Stimulated activated naive CD4-positive, alpha-beta T cell treated with Interleukin-2 at 50 U/mL for 16 hours (primary cell): ENCODE measurements around the gene KCNH2.

Experiments used
- DNase-seq: peaks from one replicate; lab custom pipeline; 2025; lab: John Stamatoyannopoulos, UW

KCNH2 gene

DNA sequence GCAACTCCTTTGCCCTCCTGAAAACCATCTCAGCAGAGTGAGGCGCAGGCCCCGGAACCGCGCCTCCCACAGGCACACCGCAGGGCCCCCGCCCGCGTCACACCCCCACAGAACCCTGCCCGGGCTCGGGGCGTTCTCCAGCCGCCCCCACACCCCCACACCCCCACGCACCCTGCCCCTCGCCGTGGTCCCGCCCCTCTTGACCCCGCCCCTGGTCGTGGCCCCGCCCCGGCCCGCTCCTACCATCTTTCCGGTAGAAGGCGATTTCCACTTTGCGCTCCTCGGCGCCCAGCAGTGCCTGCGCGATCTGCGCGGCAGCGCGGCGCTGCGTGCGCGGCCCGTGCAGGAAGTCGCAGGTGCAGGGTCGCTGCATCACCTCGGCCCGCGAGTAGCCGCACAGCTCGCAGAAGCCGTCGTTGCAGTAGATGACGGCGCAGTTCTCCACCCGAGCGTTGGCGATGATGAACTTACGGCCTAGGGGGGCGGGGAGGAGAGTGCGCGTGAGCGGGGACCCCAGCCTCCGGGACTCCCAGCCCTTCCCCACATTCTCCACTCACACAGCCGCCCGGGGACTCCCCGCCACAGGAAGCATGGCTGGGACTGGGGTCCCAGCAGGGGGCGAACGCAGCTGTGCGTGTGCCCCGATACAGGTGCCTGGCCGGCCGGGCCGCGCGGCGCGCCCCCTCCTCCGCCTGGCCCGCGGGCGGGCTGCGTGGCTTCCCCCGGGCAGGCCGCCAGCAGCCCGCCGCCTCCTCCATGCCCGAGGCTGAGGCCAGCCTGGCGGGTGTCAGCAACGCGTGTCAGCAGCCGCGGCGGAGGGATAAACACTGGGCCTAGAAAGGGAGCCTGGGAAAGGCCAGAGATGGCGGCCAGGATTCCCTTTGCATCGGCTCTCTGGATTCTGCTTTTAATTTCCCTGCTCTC, 3.4 kb downstream of the KCNH2 start:
- peak; percentile 72 for DNase-seq

DNA sequence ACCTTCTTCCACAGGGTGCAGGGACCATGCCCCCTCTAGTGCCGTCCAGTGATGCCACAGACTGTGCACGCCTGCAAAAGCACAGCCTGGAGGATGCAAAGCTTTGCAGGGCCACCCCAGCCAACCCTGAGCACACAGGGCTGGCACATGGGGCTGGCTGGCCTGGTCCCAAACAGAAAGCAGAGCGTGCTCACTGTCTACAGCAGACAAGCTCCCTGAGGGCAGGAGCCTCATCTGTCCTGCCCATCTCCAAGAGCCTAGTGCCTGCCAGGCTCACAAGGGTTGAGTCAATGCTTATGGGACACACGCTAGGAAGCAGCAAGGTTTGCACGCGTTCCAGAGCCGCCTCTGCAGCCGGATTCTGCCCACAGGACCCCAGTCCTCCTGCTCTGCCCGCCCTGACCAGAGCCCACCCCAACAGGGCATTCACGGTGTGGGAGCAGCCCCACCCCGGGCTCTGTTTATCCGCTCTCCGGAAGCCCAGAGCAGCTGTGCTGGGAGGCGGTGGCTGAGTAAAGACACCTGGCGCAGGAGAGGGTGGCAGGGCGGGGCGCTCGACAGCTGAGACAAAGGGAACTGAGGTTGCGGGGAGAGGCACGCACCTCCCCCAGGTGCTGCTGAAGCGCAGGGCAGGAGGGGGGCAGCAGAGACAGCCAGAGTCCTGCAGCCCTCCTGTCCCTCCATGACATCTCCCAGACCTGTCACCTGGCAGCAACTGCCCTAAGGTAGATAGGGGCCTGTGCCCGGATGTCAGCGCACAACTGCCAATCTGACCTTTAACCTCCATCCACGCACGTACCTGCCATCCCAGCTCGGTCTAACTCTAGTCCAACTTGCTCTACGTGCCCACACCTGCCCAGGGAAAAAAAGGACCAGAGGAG, 4.3 kb downstream of the KCNH2 start:
- DNase-seq = no peak

DNA sequence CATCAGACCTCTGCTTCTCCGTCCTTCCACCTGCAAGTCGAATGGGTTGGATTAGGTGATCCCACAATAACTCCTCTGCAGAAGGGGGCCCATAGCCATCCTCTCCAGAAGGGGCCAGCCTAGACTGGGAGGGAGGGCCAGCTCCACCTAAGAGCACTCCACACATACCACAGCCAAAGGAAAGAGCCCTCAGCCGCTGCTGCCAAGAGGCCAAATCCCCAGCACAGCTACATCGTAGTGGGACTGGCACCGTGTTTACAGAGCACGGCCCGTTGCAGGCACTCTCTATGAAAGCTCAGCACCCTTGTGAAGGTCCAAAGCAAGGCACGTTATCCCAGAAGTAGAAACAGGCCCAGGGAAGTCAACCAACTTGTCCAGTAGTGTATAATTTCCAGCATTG, 5.4 kb downstream of the KCNH2 start:
- no peak for DNase-seq

GRCh38 chr7:150972023-150972468, 6.1 kb downstream of the KCNH2 start:
- DNase-seq = no peak

GRCh38 chr7:150971242-150972022, 6.7 kb downstream of the KCNH2 start:
- DNase-seq = no peak

GRCh38 chr7:150970424-150970823, 7.7 kb downstream of the KCNH2 start:
- DNase-seq = no peak

- DNase-seq = no peak
Measured at GRCh38 chr7:150969475-150969874, 8.6 kb downstream of the KCNH2 start.

- DNase-seq = no peak
Measured at GRCh38 chr7:150968734-150969372, 9.3 kb downstream of the KCNH2 start.

DNA sequence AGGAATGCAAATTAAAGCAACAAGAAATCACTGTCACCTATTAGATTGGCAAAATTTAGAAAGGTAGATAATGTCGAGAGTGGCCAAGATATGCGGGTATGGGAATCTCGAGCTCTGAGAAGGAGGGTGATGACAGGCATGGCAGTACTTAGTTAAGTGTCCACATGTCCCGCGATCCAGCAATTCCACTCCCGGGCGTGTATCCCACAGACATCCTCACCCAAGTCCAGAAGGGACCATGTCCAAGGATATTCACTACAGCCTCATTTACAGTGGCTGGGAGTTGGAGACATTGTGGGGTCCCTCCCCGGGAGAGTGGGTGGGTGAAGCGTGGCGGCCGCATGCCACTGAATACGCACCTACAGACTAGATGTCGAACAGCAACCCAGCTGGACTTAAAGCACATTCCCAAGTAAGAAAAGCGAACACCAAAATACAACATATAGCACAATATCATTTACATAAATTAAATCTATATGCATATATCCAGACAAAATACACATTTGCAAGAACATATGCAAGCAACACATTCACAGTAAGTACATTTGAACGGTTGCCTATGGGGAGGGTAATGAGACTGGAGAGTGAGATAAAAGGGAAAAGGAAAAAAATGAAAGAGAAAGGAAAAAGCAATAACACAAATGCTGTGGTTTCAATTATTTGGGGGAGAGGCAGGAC, 9.9 kb downstream of the KCNH2 start:
- DNase-seq = no peak

DNA sequence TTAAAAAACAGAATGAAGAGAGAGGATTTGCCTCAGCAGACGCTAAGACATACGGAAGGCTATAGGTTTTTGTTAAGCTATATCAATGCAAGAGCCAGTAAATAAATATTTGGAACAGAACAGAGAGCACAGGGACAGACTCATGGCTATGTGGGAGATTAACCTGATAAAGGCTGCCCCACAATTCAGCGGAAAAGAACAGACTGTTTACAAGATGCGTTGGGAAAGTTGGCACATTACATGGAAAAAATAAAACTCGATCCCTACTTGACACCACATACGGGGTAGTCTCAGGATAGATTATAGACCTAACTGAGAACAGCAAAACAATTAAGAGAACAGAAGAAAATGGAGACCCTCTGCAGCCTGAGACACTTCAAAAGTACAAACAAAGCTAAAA, 10.8 kb downstream of the KCNH2 start:
- DNase-seq = no peak

- DNase-seq = no peak
Measured at GRCh38 chr7:150966002-150966401, 12.1 kb downstream of the KCNH2 start.

DNA sequence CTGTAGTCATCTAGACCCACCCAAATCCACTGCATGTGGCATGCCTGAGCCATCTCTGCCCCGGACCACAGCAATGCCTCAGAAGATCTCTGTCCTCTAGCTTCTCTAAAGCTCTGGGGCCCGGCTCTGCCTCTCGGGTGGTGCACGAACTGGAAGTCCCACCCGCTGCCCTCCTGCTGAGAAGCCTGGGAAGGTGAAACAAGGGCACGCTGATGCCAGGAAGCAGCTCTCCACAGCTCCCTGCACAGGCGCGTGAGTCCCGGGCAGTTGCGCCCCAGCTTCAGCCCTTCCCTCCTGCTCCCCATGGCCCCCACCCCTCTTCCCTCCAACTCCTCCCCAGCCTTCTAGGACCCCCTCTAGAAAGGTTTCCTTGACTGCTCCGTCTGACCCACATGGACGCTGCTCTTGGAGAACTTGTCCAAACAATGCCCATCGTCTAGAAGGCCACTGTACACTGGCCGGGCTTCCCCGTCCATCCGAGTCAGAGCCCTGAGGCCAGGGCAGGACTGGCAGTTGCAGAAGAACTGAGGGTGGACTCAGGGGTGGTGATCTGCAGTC, 12.8 kb downstream of the KCNH2 start:
- DNase-seq = no peak

GRCh38 chr7:150964593-150965111, 13.5 kb downstream of the KCNH2 start:
- DNase-seq = no peak

- DNase-seq = no peak
Measured at GRCh38 chr7:150963707-150964559, 14.2 kb downstream of the KCNH2 start.

DNA sequence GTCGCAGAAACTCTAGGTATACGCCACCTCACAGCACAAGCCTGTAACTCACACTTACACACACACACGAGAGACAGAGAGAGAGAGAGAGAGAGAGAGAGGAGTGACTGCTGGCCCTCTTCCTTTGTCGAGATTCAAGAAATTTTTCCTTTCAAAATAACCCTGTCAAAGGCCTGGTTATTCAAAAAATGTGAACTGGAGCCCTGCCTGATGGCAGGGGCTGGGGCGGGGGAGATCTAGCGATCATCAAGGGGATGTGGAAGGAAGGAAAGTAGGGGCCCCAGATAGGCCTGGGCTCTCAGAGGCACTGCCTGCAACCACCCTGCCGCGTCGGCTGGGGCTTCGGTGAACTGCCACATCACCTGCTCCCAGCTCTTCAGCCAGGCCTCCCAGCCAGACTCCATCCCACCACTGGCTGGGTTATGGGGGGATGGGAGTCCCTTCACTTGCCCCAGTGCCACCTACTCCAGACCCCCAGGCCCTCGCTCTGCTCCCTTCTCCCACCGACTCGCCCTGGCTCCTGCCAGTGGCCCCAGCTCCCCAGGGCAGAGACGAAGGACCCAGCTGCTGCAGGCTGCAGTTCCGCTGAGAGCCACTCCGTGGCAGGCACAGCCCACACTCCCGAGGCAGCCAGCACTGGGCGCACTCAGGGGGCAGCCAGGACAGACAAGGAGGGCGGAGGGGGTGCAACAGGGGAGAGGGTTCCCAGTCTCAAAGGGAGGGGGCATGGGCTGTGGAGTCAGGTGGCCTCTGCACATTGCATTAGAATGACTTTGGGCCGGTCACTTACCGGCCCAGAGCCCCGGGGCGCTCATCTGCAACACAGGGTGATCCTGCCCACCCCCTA, 15.3 kb downstream of the KCNH2 start:
- peak; percentile 14 for DNase-seq

DNA sequence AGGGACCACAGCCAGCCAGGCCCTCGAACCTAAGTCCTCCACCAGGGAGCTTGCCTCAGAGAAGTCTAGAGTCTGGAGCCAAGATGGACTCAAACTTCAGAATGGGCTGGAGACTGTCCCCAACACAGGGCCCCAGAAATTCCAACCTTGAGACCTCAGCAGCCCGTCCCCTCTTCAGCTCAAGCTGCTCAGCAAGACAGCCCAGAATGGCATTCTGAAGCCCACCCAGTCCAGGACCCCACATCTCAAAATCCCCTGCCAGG, 15.9 kb downstream of the KCNH2 start:
- no peak for DNase-seq

DNA sequence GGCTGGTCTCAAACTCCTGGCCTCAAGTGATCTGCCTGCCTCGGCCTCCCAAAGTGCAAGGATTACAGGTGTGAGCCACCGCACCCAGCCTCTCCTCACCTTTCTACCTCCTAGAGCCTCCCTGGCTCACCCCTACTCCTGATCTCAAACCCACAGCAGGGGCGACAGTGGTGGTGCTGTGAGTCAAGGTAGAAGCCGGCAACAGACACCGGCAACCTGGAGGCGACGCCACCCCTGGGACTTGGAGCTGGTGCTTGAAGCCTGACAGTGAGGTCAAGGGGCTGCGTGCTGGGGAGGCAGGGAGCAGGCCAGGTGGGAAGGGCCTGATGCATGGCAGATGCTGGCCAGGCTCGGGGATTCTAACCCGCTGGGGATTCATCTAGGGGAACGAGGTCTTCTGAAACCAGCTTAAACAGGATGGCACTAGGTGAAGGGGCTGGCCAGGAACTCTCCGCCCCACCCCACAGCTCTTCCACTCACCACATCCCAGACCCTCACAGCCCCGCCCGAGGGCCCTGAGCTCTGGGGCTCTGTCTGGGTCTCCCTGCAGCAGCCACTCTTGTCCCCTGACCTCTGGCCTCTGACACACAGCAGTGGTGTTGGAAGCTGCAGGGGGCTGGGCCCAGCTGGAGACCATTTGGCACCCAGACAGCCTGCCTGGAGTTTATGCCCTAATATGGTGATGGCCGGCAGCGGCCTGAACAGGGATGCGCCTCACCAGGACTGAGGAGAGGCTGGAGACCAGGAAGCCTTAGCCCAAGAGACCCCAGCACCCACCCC, 16.4 kb downstream of the KCNH2 start:
- DNase-seq = no peak
